Uterus (tissue), 2 donors: ENCODE data around the gene SLC38A11.

Experiments used
- CTCF ChIP-seq, 4 experiments: fragments of 200-600 bp in 2 of 4; fragments of 450-650 bp in 2 of 4; sonication (generic) in 2 of 4; IDR thresholded peaks; one replicate each; pipeline ENCODE4 v1.5.1; 2016 to 2019; ENCODE audit warnings: antibody characterized with exemption in 4 of 4, mild to moderate bottlenecking in 2 of 4, moderate library complexity in 1 of 4
- POLR2A ChIP-seq, 2 donors: fragments of 450-650 bp; IDR thresholded peaks; one replicate each; pipeline ENCODE4 v1.6.1; 2016; ENCODE audit warnings: antibody characterized with exemption in 2 of 2, mild to moderate bottlenecking in 1 of 2, moderate library complexity in 1 of 2

GRCh38 chr2:164943289-164943688 lies 12.0 kb downstream of the SLC38A11 start:
- TF ChIP-seq CTCF (IDR thresholded peaks at IDR 0.05) (no peak), POLR2A (IDR thresholded peaks at IDR 0.05) (no peak)
